Right lobe of liver (tissue), 6 donors: Measurements from ENCODE around the gene JAK3. TPM values are rescaled to one million over a fixed set of nuclear protein-coding genes. Genes with fewer than 3 reads are reported as not detected.
"Not testable (repeated sequence)": the region's sequence is repeated elsewhere in the genome, so short reads cannot be mapped to it uniquely, and the experiment has no call there.

Source experiments
- ATAC-seq, 4 donors: fragments of 200-7000 bp; cut with Tn5 transposase; one replicate each; pipeline ENCODE4 v1.9.1; 2020; ENCODE audit warnings: mild to moderate bottlenecking in 4 of 4, moderate library complexity in 4 of 4
- DNase-seq, 3 donors: peaks; one replicate each; pipeline ENCODE4 v3.0.0-alpha.2; 2020
- H3K27ac ChIP-seq, 3 donors: fragments of 200-600 bp; one replicate each; pipeline ENCODE4 v1.8.0; 2022
- H3K27me3 ChIP-seq, 2 donors: fragments of 200-600 bp; one replicate each; pipeline ENCODE4 v1.8.0; 2022
- H3K36me3 ChIP-seq, 4 donors: fragments of 200-600 bp; sonication (generic) in 1 of 4; one replicate each; pipeline versions ENCODE4 v1.5.1 to v1.8.0; 2017 to 2022; ENCODE audit warnings: control low read depth in 1 of 4
- H3K4me1 ChIP-seq, 4 donors: fragments of 200-600 bp; sonication (generic) in 1 of 4; one replicate each; pipeline versions ENCODE4 v1.5.1 to v1.8.0; 2017 to 2022; ENCODE audit warnings: control low read depth in 1 of 4
- H3K4me3 ChIP-seq, 3 donors: fragments of 200-600 bp; one replicate each; pipeline ENCODE4 v1.8.0; 2022
- H3K9me3 ChIP-seq, 4 donors: fragments of 200-600 bp; sonication (generic) in 1 of 4; one replicate each; pipeline versions ENCODE4 v1.5.1 to v1.8.0; 2017 to 2022; ENCODE audit warnings: control low read depth in 1 of 4
- CTCF ChIP-seq, 4 donors: fragments of 200-600 bp in 3 of 4; fragments of 450-650 bp in 1 of 4; IDR thresholded peaks; one replicate each; pipeline versions ENCODE4 v1.5.1 to v1.8.0; 2016 to 2022; ENCODE audit warnings: antibody characterized with exemption in 4 of 4, mild to moderate bottlenecking in 2 of 4
- POLR2A ChIP-seq: fragments of 450-650 bp; IDR thresholded peaks from one replicate; pipeline ENCODE4 v1.6.1; 2017; ENCODE audit warnings: antibody characterized with exemption, mild to moderate bottlenecking
- WGBS: methylation state at CpG from one replicate; pipeline ENCODE4 v1.1.6; 2018; ENCODE audit warnings: low coverage, low lambda C conversion rate; ENCODE audit not compliant: insufficient coverage; ENCODE audit errors: missing lambda C conversion rate; 5-methylcytosine and 5-hydroxymethylcytosine counted together
- intact Hi-C, 2 donors: fragments of 100-400 bp; cut with DNase I; formaldehyde crosslinking; loops; one replicate each; pipeline versions ENCODE4 v1.11.2 to v1.14.1; 2022
- long read RNA-seq: library from polyadenylated mRNA; unstranded; transcript quantifications from one replicate; pipeline ENCODE4 v2.0.0, GENCODE V29; 2019
- total RNA-seq, 6 experiments: library from RNA; depleted of rRNA in 2 of 6; stranded (reverse); fragments of >200 nt in 2 of 6; fragmentation: NEBNext Ultra II Directional in 3 of 6; extraction: Animal tissue kit (Norgen Biotek cat#: 25700) in 3 of 6; gene quantifications; one replicate each; pipeline versions ENCODE4 v1.1.0 to v1.2.4, GENCODE V29; 2016 to 2023
- donor health status: DM: no; HTN: yes; CAD: no.
- donor health status: DM: no; HTN: no; CAD: no.
- donor health status: DM: no; HTN: no; CAD: no.
- donor health status: DM: no; HTN: yes; CAD: no.
- donor health status: DM: no; HTN: yes; CAD: no.

JAK3 gene
- total RNA-seq, result 1 to 10 TPM; 1.1 to 5.5 (median 2.3) TPM
- long read RNA-seq, result 0 reads

- H3K27ac ChIP-seq, result peak within 1 kb of the TSS; percentile 44 to 93 (median 77)
- peak; percentile 51 to 83 (median 69) for ATAC-seq
- 4% methylated on average over 15 of the region's 40 CpGs for WGBS
Observed at GRCh38 chr19:17847538-17848366, at the start of gene JAK3. Gene JAK3, minus strand, starts transcription at chr19:17847982. Its CDS starts 3,565 bp downstream, at chr19:17844417.

DNA sequence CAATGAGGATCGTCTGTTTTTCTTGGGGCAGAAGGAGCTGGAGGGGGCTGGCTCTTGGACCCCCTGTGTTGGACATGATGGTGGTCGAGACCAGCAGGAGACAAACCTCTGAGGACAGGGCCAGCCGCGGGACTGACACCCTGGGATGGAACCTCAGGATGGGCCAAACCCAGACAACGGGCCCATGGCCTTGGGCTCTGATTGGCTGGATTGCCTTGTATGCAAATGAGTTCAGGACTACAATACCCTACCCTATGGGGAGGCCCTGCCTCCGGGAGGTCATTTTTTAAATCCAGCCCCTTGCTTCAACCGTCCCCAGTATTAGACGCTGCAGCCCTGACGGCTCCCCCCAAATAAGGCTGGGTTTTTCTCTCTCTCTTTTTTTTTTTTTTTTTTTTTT lies 46.0 kb upstream of the JAK3 start:
- Histone ChIP-seq H3K9me3 (no peaks in the 10 kb centered on the region), H3K4me3 (no peak overlapping the region), H3K36me3 (no peaks in the 10 kb centered on the region), H3K4me1 (no peaks in the 10 kb centered on the region), H3K27ac (no peak overlapping the region), H3K27me3 (no peaks in the 10 kb centered on the region)
- intact Hi-C loops, result no loop called here
- DNase-seq (no peak), ATAC-seq (no peak)
- 96% methylated on average over 4 of the region's 9 CpGs for WGBS
- no peak for TF ChIP-seq POLR2A
- no peak for TF ChIP-seq CTCF (IDR thresholded peaks at IDR 0.05)

More at GRCh38 chr19:17847538-17848366, at the start of gene JAK3:
- peak; percentile 65 to 80 (median 75) for DNase-seq
- Histone ChIP-seq H3K9me3 (no peaks in the 10 kb centered on the region), H3K4me3 (peak within 1 kb of the TSS; percentile 26 to 43 (median 32)), H3K27me3 (no peaks in the 10 kb centered on the region), H3K36me3 (no peaks in the 10 kb centered on the region), H3K4me1 (no peaks in the 10 kb centered on the region)
- TF ChIP-seq CTCF (IDR thresholded peaks at IDR 0.05) (no peak), POLR2A (no peak)
- intact Hi-C loops, result no loop called here

DNA sequence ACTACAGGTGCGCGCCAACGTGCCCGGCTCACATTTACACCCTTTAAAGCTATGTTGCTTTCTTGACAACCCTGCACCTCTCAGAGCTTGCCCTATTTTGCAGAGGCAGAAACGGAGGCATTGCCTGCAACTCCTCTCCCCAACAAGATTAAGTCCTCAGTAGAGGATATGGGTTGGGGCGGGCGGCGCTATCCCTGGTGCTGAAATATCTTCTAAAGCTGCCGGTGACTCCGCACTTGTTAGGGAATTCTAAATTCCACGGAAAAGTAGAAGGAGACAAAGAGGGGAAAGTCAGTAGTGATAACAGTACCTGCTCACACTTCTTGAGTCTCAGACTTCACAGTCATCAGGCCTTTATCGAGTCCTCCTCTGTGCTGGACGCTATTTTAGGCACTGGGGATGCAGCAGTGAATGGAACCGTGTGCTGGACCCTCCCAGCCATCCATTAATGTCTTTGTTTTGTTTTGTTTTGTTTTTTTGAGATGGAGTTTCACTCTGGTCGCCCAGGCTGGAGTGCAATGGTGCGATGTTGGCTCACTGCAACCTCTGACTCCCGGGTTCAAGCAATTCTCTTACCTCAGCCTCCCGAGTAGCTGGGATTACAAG lies 41.9 kb upstream of the JAK3 start:
- TF ChIP-seq CTCF (IDR thresholded peaks at IDR 0.05) (no peak), POLR2A (no peak)
- no peak overlapping the region for H3K4me3 ChIP-seq
- no peaks in the 10 kb centered on the region for H3K36me3 ChIP-seq
- 34% methylated on average over 17 of the region's 18 CpGs for WGBS
- peak in 2 of 4 donors; percentile 45 to 57 for ATAC-seq
- no peak overlapping the region for H3K27ac ChIP-seq
- DNase-seq, result no peak
- intact Hi-C loops, result no loop called here
- no peaks in the 10 kb centered on the region for H3K27me3 ChIP-seq
- no peaks in the 10 kb centered on the region for H3K4me1 ChIP-seq
- H3K9me3 ChIP-seq, result no peaks in the 10 kb centered on the region

GRCh38 chr19:17888260-17888659 lies 40.5 kb upstream of the JAK3 start:
- Histone ChIP-seq H3K4me3 (no peak overlapping the region), H3K36me3 (no peaks in the 10 kb centered on the region), H3K4me1 (no peaks in the 10 kb centered on the region), H3K27me3 (no peaks in the 10 kb centered on the region), H3K9me3 (no peaks in the 10 kb centered on the region), H3K27ac (no peak overlapping the region)
- WGBS, result 25% methylated on average over 1 of the region's 7 CpGs
- intact Hi-C loops, result no loop called here
- DNase-seq (no peak), ATAC-seq (no peak)
- TF ChIP-seq POLR2A (no peak), CTCF (IDR thresholded peaks at IDR 0.05) (no peak)

- H3K27ac ChIP-seq, H3K4me1 ChIP-seq, DNase-seq, H3K27me3 ChIP-seq, H3K9me3 ChIP-seq, ATAC-seq, intact Hi-C loops, H3K36me3 ChIP-seq, H3K4me3 ChIP-seq: not testable (repeated sequence)
- 66% methylated on average over 4 of the region's 4 CpGs for WGBS
Observed at GRCh38 chr19:17887221-17887620, 39.4 kb upstream of the JAK3 start.
